Measurements from ENCODE around the gene GJB1. TPM values are rescaled to one million over a fixed set of nuclear protein-coding genes. Genes with fewer than 3 reads are reported as not detected.

Gene GJB1
- polyA plus RNA-seq, 3 donors from 2014 or later, result not detected

DNA sequence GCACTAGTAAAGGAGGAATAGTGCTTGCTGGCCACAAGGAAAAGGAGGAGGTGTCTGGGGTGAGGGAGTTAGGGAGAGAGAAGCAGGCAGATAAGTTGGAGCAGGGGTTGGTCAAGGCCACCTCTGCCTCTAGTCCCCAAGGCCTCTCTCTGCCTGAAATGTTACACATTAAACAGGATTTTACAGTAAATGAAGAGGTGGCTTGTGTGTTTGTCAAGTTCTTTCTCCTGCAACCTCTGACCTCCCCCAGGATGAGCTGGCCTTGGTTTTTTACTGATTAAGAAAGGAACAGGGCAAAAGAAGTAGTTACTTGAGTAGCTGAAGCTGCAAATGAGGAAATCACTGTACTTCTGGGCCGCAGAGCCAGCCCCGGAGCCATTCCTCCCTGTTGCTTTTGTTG is 2.0 kb downstream of the GJB1 start:
- no peak for DNase-seq
- Mint-ChIP-seq H3K27me3 (ENCODE audit: low read depth in 3 of 3) (peaks cover 0 to 8% (median 2%) of the 10 kb centered on the region in 3 donors), H3K4me3 (no peak overlapping the region), H3K4me1 (no peaks in the 10 kb centered on the region), H3K27ac (no peak overlapping the region), H3K36me3 (no peaks in the 10 kb centered on the region), H3K9me3 (no peaks in the 10 kb centered on the region)

DNA sequence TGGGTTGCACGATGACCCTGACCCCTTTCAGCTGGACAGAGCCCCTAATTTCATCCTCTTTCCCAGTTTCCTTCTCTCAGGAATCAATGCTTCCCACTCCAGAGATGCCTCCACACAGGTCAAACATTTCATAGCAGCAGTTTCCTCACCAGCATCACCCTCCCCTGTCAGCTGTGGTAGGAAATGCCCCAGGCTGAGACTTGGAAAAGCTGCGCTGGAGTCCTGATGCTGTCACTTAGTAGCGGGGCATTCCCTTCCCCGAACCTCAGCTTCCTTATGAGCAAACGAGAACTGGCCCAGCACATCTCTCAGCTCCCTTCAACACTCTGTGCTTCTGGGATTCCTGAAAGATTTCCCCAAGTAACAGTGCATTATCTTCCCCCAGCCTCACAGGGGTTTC is 2.7 kb downstream of the GJB1 start:
- DNase-seq, result no peak
- H3K27me3 Mint-ChIP-seq (ENCODE audit: low read depth in 3 of 3), result peaks cover 0 to 8% (median 2%) of the 10 kb centered on the region in 3 donors
- no peaks in the 10 kb centered on the region for H3K9me3 Mint-ChIP-seq
- H3K4me3 Mint-ChIP-seq, result no peak overlapping the region
- no peaks in the 10 kb centered on the region for H3K36me3 Mint-ChIP-seq
- no peaks in the 10 kb centered on the region for H3K4me1 Mint-ChIP-seq
- no peak overlapping the region for H3K27ac Mint-ChIP-seq

DNA sequence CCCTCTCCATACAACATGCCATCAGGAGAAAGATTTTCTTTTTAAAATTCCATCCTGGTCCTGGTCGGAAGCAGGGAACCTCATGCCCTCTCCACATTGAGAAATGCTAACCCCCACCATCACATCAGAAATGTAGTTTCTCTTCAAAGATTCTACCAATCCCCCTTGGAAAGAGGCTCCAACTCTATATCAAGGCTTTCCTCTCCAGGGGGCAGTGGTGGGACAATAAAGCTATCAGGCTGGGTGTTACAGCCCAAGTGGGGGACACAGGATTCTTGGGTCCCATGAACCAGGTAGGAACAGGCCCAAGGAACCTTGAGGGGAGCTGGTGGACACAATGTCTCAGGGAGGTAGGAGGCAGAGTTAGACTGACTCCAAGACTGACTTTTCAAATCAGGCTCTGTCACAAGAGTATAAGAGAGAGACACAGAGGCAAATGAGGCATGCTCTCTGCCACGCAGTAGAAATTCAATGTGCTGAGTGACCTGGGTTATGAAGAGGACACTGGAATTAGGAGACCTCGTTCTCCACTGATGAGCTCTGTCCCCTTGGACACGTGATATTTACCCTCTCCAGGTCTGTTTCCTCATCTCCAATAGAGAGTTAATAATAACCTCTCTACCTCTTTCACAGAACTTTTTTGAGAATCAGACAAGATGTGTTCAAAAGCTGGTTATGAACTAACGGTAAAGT is 4.5 kb downstream of the GJB1 start:
- no peaks in the 10 kb centered on the region for H3K9me3 Mint-ChIP-seq
- H3K27ac Mint-ChIP-seq, result no peak overlapping the region
- H3K4me1 Mint-ChIP-seq, result no peaks in the 10 kb centered on the region
- H3K36me3 Mint-ChIP-seq, result no peaks in the 10 kb centered on the region
- DNase-seq, result no peak
- peaks cover 0 to 10% (median 2%) of the 10 kb centered on the region in 3 donors for H3K27me3 Mint-ChIP-seq (ENCODE audit: low read depth in 3 of 3)
- no peak overlapping the region for H3K4me3 Mint-ChIP-seq

DNA sequence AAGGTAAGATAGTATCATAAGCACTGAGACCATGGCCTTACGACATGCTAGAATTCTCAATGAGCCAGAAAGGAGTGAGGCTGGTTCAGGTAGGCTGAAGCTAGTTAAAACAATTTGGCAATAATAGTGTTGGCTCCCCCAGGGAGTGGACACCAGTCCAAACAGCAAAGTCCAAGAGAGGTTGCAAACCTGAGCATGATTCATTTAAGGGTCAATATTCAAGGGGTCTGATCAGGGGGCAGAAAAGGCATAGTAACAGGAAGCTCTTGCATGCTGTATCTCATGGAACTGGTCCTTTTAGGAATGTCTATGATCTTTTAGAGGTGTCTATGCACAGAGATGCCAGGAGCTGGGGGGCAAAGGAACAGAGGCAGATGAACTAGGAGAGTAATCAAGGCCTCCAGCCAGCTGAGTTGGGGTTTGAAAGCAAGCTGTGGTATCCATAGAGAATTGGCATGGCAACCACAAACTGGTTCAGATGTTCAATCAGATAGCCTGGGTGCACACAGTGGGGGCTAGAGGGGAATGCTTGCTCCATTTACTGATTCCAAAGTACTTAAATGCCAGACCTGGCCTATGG is 5.1 kb downstream of the GJB1 start:
- DNase-seq, result no peak
- H3K27ac Mint-ChIP-seq, result no peak overlapping the region
- H3K4me3 Mint-ChIP-seq, result no peak overlapping the region
- no peaks in the 10 kb centered on the region for H3K9me3 Mint-ChIP-seq
- H3K27me3 Mint-ChIP-seq (ENCODE audit: low read depth in 3 of 3), result peaks cover 0 to 10% (median 2%) of the 10 kb centered on the region in 3 donors
- H3K4me1 Mint-ChIP-seq, result no peaks in the 10 kb centered on the region
- no peaks in the 10 kb centered on the region for H3K36me3 Mint-ChIP-seq

DNA sequence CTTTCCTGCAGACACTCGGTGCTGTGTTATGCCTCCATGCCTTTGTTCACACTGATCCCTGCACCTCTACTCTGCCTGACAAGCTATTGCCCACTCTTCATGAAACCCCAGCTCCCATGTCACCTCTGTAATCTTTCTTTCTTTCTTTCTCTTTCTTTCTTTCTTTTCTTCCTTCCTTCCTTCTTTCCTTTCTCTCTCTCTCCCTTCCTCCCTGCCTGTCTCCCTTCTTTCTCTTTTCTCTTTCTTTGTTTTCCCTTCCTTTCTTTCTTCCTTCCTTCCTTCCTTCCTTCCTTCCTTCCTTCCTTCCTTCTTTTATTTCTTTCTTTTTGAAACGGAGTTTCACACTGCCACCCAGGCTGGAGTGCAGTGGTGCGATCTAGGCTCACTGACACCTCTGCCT is 12.5 kb downstream of the GJB1 start:
- Mint-ChIP-seq H3K4me1 (no peaks in the 10 kb centered on the region), H3K27me3 (ENCODE audit: low read depth in 3 of 3) (peaks cover 0 to 10% (median 8%) of the 10 kb centered on the region in 3 donors), H3K4me3 (no peak overlapping the region), H3K9me3 (no peaks in the 10 kb centered on the region), H3K27ac (no peak overlapping the region), H3K36me3 (peaks cover 2 to 11% (median 6%) of the 10 kb centered on the region in 3 donors)
- no peak for DNase-seq

DNA sequence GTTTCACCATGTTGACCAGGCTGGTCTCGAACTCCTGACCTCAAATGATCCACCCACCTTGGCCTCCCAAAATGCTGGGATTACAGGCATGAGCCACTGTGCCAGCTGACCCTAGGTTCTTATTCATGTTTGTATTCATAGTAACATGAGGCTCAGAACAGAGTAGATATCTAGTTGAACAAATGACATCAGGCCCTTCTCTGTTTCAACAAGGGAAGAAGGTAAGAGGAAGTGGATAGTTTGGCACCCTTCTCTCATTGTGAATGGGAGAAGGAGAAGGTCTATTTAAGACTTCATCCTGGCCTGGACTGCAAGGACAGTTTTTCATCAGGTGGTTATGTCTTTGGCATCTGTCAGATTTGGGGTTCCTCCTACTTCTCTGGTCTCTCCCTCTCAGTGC is 13.8 kb downstream of the GJB1 start:
- H3K4me1 Mint-ChIP-seq, result no peaks in the 10 kb centered on the region
- no peaks in the 10 kb centered on the region for H3K9me3 Mint-ChIP-seq
- DNase-seq, result no peak
- no peak overlapping the region for H3K27ac Mint-ChIP-seq
- H3K27me3 Mint-ChIP-seq (ENCODE audit: low read depth in 3 of 3), result peaks cover 0 to 11% (median 10%) of the 10 kb centered on the region in 3 donors
- H3K36me3 Mint-ChIP-seq, result peaks cover 5 to 15% (median 12%) of the 10 kb centered on the region in 3 donors
- H3K4me3 Mint-ChIP-seq, result no peak overlapping the region

DNA sequence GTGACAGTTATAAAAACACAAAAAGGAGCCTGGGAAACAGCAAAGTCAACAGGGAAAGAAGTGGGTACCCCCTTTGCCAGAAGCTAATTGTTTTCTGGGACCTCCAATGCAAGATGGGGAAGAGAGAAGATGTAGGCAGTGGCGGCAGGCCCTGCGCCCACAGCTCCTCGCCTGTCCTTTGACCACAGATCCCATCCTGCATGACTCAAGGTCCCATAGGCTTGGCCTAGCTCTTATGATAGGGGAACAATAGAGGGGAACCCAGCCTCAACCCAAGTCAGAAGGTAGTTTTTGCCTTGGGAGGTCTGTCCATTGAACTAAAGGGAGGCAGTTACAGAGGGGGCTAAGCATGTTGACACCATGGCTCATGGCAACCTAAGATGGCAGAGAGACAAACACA is 16.8 kb downstream of the GJB1 start:
- DNase-seq, result no peak
- Mint-ChIP-seq H3K27ac (no peak overlapping the region), H3K27me3 (ENCODE audit: low read depth in 3 of 3) (peaks cover 0 to 13% (median 8%) of the 10 kb centered on the region in 3 donors), H3K9me3 (no peaks in the 10 kb centered on the region), H3K36me3 (peaks cover 5 to 25% (median 19%) of the 10 kb centered on the region in 3 donors), H3K4me3 (no peak overlapping the region), H3K4me1 (no peaks in the 10 kb centered on the region)

DNA sequence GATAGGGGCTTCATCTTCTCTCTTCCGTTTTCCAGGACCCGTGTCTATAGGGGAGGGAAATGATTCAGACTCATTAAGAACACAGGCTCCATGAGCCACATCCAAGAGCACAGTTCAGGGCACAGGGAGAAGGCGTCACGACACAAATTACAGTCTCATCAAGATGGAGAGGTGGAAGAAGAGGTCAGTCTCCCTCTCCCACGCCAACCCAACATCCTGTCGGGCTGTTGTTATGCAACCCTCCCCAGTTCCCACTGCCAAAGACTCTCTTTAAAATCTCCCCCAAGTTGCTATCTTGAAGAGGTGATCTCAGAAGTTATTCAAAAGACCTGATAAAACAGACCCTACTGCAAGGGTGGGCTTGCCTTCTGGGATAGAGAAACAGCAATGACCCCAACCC is 18.3 kb downstream of the GJB1 start:
- Mint-ChIP-seq H3K4me3 (no peak overlapping the region), H3K27me3 (ENCODE audit: low read depth in 3 of 3) (peaks cover 0 to 14% (median 13%) of the 10 kb centered on the region in 3 donors), H3K27ac (peak overlapping the region in 1 of 6 donors; percentile 14), H3K36me3 (peaks cover 9 to 34% (median 24%) of the 10 kb centered on the region in 3 donors), H3K9me3 (no peaks in the 10 kb centered on the region), H3K4me1 (no peaks in the 10 kb centered on the region)
- DNase-seq, result no peak

DNA sequence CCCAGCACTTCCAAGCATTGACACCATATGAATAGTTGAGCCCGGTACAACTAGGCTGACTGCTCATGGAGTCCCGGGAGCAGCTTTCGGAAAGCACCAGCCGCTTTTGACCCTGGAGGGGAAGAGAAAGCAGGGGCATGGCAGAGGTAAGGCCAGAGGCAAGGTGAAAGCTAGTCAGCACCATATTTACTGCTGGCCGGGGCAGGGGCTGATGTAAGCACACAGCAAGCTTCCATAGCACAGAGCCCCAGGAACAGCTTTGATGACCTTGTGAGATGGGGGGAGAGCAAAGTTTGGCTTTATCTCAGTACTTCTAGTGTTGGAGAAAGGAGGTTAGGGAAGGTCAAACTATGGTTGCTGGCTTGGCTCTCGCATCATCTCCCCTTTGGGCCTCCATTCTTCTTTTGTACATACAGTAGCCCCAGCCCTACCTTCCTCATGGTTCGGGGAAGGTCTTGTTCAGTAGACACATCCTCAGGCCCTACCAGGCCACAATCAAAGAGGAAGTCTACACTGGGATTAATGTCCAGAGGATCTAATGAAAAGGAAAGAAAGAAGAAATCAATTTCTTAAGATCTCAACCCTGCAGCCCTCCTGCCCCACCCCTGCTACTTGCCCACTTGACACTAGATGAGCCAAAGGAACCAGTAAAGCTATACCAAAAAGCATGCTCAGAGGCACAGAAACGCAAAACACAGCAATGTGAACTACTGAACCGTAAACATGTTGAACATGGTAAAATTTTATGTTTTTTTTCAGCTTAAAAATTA is 21.5 kb downstream of the GJB1 start:
- Mint-ChIP-seq H3K4me1 (no peaks in the 10 kb centered on the region), H3K27ac (no peak overlapping the region), H3K36me3 (peaks cover 9 to 40% (median 19%) of the 10 kb centered on the region in 3 donors), H3K27me3 (ENCODE audit: low read depth in 3 of 3) (peaks cover 0 to 11% (median 9%) of the 10 kb centered on the region in 3 donors), H3K9me3 (no peaks in the 10 kb centered on the region), H3K4me3 (no peak overlapping the region)
- no peak for DNase-seq

DNA sequence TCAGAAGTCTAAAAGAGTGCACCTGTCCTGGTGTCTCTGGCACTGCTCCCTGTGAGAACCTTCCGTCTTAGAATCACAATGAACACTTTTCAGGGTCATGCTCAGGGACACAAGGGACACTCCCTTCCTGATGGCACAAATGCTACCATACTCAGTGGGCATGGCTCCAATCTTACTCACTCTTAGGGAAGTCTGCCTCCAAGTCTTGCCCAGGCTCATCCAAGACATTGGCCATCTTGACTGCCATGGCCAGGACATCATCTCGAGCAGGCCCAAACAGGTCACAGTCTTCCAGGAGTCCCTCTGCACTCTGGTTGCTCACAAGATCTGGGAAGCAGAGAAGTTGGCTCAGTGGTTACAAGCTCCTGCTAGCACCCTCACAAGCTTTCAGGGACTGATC is 22.1 kb downstream of the GJB1 start:
- Mint-ChIP-seq H3K27me3 (ENCODE audit: low read depth in 3 of 3) (peaks cover 0 to 8% (median 7%) of the 10 kb centered on the region in 3 donors), H3K4me1 (no peaks in the 10 kb centered on the region), H3K36me3 (peaks cover 9 to 40% (median 16%) of the 10 kb centered on the region in 3 donors), H3K9me3 (no peaks in the 10 kb centered on the region), H3K27ac (peak overlapping the region in 1 of 6 donors; percentile 4), H3K4me3 (no peak overlapping the region)
- no peak for DNase-seq

DNA sequence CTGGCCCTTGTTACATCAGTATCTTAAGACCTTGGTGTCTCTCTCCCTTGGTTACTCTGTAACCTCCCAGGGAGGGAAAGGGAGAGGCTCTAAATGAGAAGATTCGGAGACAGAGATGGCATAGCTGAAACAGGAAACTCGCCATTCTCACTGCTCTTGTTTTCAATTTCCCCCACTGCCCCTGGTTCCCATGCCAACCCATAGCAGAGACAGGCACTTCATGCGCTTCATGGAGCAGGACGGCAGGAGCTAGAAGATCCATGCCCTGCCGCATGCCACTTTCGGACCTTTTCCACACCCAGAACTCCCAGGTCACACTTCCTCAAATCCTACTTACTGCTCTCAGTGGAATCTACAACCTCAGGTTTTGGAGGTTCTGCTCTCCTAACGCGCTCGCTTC is 27.8 kb downstream of the GJB1 start:
- H3K4me3 Mint-ChIP-seq, result peak overlapping the region in 1 of 5 donors; percentile 22
- peaks cover 0 to 10% (median 0%) of the 10 kb centered on the region in 3 donors for H3K36me3 Mint-ChIP-seq
- peaks cover 15 to 18% of the 10 kb centered on the region in 2 donors for H3K4me1 Mint-ChIP-seq
- peak overlapping the region in 1 of 6 donors; percentile 2 for H3K27ac Mint-ChIP-seq
- DNase-seq, result no peak
- no peaks in the 10 kb centered on the region for H3K9me3 Mint-ChIP-seq
- peaks cover 6 to 17% (median 15%) of the 10 kb centered on the region in 3 donors for H3K27me3 Mint-ChIP-seq (ENCODE audit: low read depth in 3 of 3)

DNA sequence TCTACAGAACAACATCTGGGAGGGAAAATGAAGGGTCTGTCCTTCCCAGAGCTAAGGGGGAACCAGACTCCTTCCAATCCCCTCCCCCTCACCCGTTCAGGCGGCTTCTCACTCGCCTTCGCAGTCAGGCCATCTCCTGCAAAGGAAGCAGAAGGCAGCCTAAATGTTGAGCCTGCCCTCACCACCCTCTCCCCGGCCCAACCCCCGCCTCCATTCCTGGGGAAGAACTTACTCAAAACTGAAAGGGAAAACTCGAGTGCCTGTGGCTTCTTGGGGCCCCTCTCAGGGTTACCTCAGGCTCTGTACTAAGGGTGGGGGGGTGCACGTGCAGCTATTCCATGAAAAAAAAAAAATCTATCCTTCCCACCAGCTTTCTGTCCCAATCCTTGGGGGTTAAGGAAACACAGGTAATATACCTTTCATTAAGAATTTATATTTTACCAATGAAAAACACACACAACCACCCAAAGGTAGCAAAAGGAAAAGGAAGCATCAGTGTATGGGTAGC is 28.5 kb downstream of the GJB1 start:
- peaks cover 16 to 19% of the 10 kb centered on the region in 2 donors for H3K4me1 Mint-ChIP-seq
- H3K4me3 Mint-ChIP-seq, result no peak overlapping the region
- no peaks in the 10 kb centered on the region for H3K9me3 Mint-ChIP-seq
- peak overlapping the region in 1 of 6 donors; percentile 2 for H3K27ac Mint-ChIP-seq
- no peak for DNase-seq
- H3K27me3 Mint-ChIP-seq (ENCODE audit: low read depth in 3 of 3), result peaks cover 6 to 19% (median 15%) of the 10 kb centered on the region in 3 donors
- H3K36me3 Mint-ChIP-seq, result peaks cover 0 to 9% (median 0%) of the 10 kb centered on the region in 3 donors

DNA sequence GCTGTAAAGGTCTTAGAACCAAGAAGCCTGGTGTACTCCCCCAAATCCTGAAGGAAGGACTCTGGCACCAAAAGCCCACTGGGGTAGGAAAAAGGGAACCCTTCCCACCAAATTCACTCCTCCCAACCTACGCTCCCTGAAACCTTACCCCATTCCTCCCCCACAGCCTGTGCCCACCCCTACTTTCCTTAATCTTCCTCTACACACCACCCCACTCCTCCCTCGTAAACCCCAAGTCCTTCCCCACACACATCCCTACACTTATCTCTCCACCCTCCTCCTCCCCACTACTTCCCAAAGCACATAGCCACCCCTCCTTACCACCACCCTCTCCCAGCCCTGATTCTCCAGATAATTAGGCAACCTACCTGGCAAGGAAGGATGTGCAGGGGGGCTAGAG is 29.2 kb downstream of the GJB1 start:
- DNase-seq, result no peak
- H3K4me1 Mint-ChIP-seq, result peaks cover 16 to 19% of the 10 kb centered on the region in 2 donors
- peak overlapping the region in 3 of 5 donors; percentile 3 to 40 (median 32) for H3K4me3 Mint-ChIP-seq
- H3K36me3 Mint-ChIP-seq, result peaks cover 0 to 4% (median 0%) of the 10 kb centered on the region in 3 donors
- peaks cover 6 to 19% (median 15%) of the 10 kb centered on the region in 3 donors for H3K27me3 Mint-ChIP-seq (ENCODE audit: low read depth in 3 of 3)
- no peaks in the 10 kb centered on the region for H3K9me3 Mint-ChIP-seq
- H3K27ac Mint-ChIP-seq, result peak overlapping the region in 2 of 6 donors; percentile 53
